KMS-11 (cell line): ENCODE measurements around the gene SELENOI.

Experiments used
- H2AFZ ChIP-seq: fragments of 200-600 bp; sonication (generic); 2 replicates; pipeline ENCODE4 v1.6.1; 2016; ENCODE audit warnings: antibody characterized with exemption, mixed run types, low read depth
- H3K27ac ChIP-seq: fragments of 200-600 bp; sonication (generic); 2 replicates; pipeline ENCODE4 v1.6.1; 2016; ENCODE audit warnings: mild to moderate bottlenecking, mixed run types
- H3K27me3 ChIP-seq: fragments of 200-600 bp; sonication (generic); 2 replicates; pipeline ENCODE4 v1.6.1; 2017; ENCODE audit warnings: mild to moderate bottlenecking, low read depth, mixed run types, moderate library complexity; ENCODE audit not compliant: insufficient read depth
- H3K36me3 ChIP-seq: fragments of 200-600 bp; sonication (generic); 2 replicates; pipeline ENCODE4 v1.6.1; 2017; ENCODE audit warnings: mild to moderate bottlenecking, mixed run types; ENCODE audit not compliant: insufficient read depth
- H3K4me1 ChIP-seq: fragments of 200-600 bp; sonication (generic); 2 replicates; pipeline ENCODE4 v1.6.1; 2016; ENCODE audit warnings: mild to moderate bottlenecking, low read depth, mixed run types; ENCODE audit not compliant: poor library complexity, severe bottlenecking
- H3K4me2 ChIP-seq: fragments of 200-600 bp; sonication (generic); 2 replicates; pipeline ENCODE4 v1.7.0; 2016; ENCODE audit warnings: mild to moderate bottlenecking, mixed run types
- H3K4me3 ChIP-seq: fragments of 200-600 bp; sonication (generic); IDR thresholded peaks from 2 replicates; pipeline ENCODE4 v1.6.1; 2017; ENCODE audit warnings: low read depth, low read length, mixed read lengths; ENCODE audit not compliant: insufficient read depth
- H3K79me2 ChIP-seq: fragments of 200-600 bp; sonication (generic); 2 replicates; pipeline ENCODE4 v1.6.1; 2016; ENCODE audit warnings: low read depth, mixed run types; ENCODE audit not compliant: insufficient read depth
- H3K9ac ChIP-seq: fragments of 200-600 bp; sonication (generic); 2 replicates; pipeline ENCODE4 v1.6.1; 2016; ENCODE audit warnings: mild to moderate bottlenecking, mixed run types
- H4K20me1 ChIP-seq: fragments of 200-600 bp; sonication (generic); 2 replicates; pipeline ENCODE4 v1.6.1; 2016; ENCODE audit warnings: mild to moderate bottlenecking, mixed run types; ENCODE audit not compliant: insufficient read depth
- TF ChIP-seq, protein P1 (sequence below): fragments of 200-600 bp; sonication (generic); conservative IDR thresholded peaks from 2 replicates; pipeline ENCODE4 v1.6.1; 2017; ENCODE audit warnings: low read depth, mild to moderate bottlenecking, antibody characterized with exemption, low read length, moderate library complexity, mixed read lengths

Gene SELENOI

DNA sequence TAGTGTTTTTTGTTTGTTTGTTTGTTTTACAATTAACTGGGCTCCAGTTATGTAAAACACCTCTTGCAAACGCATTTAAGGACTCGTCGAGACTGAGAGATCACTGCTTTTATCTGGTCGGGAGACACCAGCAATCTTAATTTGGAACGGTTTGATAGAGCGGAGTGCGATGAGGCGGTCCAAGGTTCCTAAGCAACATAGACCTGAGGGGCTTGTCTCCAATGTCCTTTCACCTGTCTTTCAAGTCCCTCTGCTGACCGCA lies 729 bp upstream of the SELENOI start:
- Histone ChIP-seq H3K4me1 (peaks cover 24% of the 10 kb centered on the region), H3K79me2 (peaks cover 57% of the 10 kb centered on the region), H2AFZ (peak overlapping the region; percentile 80), H4K20me1 (0 out of 2 replicates have a peak, but pooled peaks cover under 1% of the 10 kb centered on the region), H3K27me3 (no peaks in the 10 kb centered on the region), H3K4me2 (peak overlapping the region; percentile 94), H3K9ac (peak overlapping the region; percentile 83), H3K27ac (peak overlapping the region; percentile 74), H3K36me3 (peaks cover 3% of the 10 kb centered on the region; the same call in 1 of the 2 replicates), H3K4me3 (peak overlapping the region; percentile 89)
- TF ChIP-seq, protein P1, sequence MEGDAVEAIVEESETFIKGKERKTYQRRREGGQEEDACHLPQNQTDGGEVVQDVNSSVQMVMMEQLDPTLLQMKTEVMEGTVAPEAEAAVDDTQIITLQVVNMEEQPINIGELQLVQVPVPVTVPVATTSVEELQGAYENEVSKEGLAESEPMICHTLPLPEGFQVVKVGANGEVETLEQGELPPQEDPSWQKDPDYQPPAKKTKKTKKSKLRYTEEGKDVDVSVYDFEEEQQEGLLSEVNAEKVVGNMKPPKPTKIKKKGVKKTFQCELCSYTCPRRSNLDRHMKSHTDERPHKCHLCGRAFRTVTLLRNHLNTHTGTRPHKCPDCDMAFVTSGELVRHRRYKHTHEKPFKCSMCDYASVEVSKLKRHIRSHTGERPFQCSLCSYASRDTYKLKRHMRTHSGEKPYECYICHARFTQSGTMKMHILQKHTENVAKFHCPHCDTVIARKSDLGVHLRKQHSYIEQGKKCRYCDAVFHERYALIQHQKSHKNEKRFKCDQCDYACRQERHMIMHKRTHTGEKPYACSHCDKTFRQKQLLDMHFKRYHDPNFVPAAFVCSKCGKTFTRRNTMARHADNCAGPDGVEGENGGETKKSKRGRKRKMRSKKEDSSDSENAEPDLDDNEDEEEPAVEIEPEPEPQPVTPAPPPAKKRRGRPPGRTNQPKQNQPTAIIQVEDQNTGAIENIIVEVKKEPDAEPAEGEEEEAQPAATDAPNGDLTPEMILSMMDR = no peak

DNA sequence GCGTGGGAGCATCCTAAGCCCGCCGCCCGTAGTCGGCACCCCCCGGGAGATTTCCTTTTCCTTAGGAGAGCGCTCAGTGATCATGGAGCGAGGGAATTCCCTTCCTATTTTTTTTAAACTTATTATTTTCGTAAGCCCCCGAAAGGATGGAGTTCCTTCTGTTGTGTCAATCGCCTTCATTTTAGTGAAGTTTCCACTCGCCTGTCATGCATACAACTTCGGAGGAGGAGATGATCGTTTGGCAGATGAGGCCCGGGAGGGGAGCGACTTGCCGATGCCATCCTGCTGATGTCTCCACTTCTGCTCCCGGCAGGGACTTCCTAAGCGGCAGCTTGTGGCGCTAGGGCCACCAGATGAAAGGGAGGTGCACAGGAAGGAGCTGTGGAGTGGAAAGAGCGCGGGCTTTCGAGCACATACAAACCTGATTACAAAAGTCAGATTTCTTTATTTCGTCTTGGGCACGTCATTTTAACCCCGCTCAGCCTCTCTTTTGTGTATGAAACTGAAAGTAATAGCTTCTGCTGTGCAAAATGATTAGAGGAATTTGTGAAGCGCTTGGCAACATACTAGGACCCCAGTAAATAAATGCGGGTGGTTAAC lies 611 bp downstream of the SELENOI start, which contains the start of gene ADGRF3:
Gene ADGRF3, minus strand, starts transcription at position 336 of the 600 bp plus-strand sequence. CDS start 555 bp downstream, outside the sequence.
- peaks cover 24% of the 10 kb centered on the region for H3K4me1 ChIP-seq
- no peaks in the 10 kb centered on the region for H3K27me3 ChIP-seq
- peak within 1 kb of the TSS; percentile 89 for H3K4me3 ChIP-seq
- H3K27ac ChIP-seq = peak within 1 kb of the TSS; percentile 82
- H4K20me1 ChIP-seq = 0 out of 2 replicates have a peak, but pooled peaks cover 4% of the 10 kb centered on the region
- peaks cover 70% of the 10 kb centered on the region for H3K79me2 ChIP-seq
- peak within 1 kb of the TSS; percentile 98 for H3K4me2 ChIP-seq
- peaks cover 4% of the 10 kb centered on the region; the same call in 1 of the 2 replicates for H3K36me3 ChIP-seq
- peak within 1 kb of the TSS; percentile 83 for H3K9ac ChIP-seq
- TF ChIP-seq, protein P1 = no peak
- H2AFZ ChIP-seq = peak within 1 kb of the TSS; percentile 80

DNA sequence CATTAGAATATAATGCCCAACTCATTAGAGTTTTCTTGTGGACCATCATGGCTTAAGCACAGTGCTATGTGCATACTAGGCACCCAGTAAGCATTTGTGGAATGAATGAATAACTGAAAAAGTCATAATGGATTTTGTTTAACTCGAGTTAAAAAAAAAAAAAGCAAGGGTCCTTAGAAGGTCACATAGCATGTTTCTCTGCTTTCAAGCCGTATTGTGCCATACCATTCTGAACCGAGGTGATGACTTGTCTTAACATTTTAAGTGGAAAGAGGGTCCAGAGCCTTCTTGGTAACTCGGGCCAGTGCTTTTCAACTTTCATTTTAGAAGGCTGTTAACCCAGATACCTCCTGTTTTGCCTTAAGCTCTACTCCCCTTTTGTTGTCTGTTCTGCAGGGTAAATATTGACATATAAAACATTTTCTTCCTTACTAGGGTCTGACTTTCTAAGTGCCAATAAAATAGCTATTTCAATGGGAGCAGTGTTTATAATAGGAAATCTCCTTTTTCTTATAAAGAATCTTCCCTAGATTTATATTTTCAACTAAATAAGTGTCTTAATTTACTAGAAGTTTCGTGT lies 1.4 kb downstream of the SELENOI start:
- no peak overlapping the region for H2AFZ ChIP-seq
- H3K4me2 ChIP-seq = peak overlapping the region; percentile 98
- H3K27ac ChIP-seq = peak overlapping the region; percentile 82
- peaks cover 24% of the 10 kb centered on the region for H3K4me1 ChIP-seq
- peak overlapping the region; percentile 83; the same call in 1 of the 2 replicates for H3K9ac ChIP-seq
- H4K20me1 ChIP-seq = 0 out of 2 replicates have a peak, but pooled peaks cover 4% of the 10 kb centered on the region
- TF ChIP-seq, protein P1 = no peak
- no peaks in the 10 kb centered on the region for H3K27me3 ChIP-seq
- H3K36me3 ChIP-seq = peaks cover 4% of the 10 kb centered on the region; the same call in 1 of the 2 replicates
- peak overlapping the region; percentile 78 for H3K4me3 ChIP-seq
- peaks cover 79% of the 10 kb centered on the region for H3K79me2 ChIP-seq

DNA sequence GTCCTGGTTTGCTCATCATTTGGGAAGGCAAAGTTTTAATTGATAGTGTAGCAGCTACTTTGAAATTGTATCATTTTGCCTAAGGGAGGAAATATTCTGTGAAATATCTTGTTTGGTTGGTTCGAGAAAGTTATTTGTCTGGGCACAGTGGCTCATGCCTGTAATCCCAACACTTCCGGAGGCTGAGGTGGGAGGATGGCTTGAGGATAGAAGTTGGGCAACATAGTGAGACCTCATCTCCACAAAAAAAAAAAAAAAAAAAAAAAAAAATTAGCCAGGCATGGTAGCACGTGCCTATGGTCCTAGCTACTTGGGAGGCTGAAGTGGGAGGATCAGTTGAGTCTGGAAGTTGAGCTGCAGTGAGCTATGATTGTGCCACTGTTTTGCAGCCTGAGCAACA lies 3.7 kb downstream of the SELENOI start:
- no peak overlapping the region for H2AFZ ChIP-seq
- H3K4me3 ChIP-seq = no peak overlapping the region
- no peak overlapping the region for H3K27ac ChIP-seq
- H3K79me2 ChIP-seq = peaks cover 91% of the 10 kb centered on the region
- H3K4me1 ChIP-seq = peaks cover 14% of the 10 kb centered on the region
- H3K9ac ChIP-seq = no peak overlapping the region
- H4K20me1 ChIP-seq = peaks cover 4% of the 10 kb centered on the region; the same call in 1 of the 2 replicates
- peaks cover 4% of the 10 kb centered on the region; the same call in 1 of the 2 replicates for H3K36me3 ChIP-seq
- H3K27me3 ChIP-seq = no peaks in the 10 kb centered on the region
- H3K4me2 ChIP-seq = no peak overlapping the region
- TF ChIP-seq, protein P1 = no peak
